Measurements from ENCODE around the gene DENND1A. TPM values are rescaled to one million over a fixed set of nuclear protein-coding genes. Genes with fewer than 3 reads are reported as not detected.
A peak's percentile ranks its signal among the peaks of the same experiment; 100 is the strongest.

Gene DENND1A
- total RNA-seq, 1 donor from 2014 or later = 13.9 TPM

DNA sequence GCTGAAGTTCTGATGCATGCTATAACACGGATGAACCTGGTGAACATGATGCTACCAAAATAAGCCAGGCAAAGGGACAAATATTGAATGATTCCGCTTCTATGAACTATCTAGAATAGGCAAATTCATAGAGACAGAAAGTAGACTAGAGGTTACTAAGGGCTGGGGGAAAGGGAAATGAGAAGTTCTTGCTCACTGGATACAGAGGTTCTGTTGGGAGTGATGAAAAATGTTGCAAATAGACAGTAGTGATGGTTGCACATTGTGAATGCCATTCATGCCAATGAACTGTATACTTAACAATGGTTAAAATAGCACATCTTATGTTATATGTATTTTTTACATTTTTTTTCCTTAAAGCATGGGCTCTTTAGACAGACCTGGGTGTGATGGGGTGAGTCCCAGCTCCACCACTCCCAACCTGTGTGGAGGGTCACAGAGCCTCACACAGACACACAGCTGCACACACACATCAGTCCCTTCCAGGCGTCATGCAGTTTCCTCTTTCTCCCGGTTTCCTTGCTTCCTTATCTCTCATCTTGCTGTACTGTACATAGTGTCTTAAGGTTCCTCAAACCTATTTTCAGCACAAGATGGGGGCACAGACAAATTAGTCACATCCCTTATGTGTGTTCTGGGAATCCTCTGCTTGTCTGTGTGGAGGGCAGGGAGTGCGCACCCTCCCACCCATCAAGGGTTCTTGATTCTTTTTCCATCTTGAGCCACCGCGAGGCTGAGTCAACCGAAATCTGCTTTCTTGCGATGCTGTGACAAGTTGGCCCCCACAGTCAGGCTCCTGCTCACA lies 381.0 kb downstream of the DENND1A start:
- peaks cover 2% of the 10 kb centered on the region for H3K9me3 Mint-ChIP-seq (ENCODE audit: unreplicated experiment)
- TF ChIP-seq, protein P1, sequence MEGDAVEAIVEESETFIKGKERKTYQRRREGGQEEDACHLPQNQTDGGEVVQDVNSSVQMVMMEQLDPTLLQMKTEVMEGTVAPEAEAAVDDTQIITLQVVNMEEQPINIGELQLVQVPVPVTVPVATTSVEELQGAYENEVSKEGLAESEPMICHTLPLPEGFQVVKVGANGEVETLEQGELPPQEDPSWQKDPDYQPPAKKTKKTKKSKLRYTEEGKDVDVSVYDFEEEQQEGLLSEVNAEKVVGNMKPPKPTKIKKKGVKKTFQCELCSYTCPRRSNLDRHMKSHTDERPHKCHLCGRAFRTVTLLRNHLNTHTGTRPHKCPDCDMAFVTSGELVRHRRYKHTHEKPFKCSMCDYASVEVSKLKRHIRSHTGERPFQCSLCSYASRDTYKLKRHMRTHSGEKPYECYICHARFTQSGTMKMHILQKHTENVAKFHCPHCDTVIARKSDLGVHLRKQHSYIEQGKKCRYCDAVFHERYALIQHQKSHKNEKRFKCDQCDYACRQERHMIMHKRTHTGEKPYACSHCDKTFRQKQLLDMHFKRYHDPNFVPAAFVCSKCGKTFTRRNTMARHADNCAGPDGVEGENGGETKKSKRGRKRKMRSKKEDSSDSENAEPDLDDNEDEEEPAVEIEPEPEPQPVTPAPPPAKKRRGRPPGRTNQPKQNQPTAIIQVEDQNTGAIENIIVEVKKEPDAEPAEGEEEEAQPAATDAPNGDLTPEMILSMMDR (IDR thresholded peaks at IDR 0.05; ENCODE audit: partially characterized antibody, unreplicated experiment) = no peak
- H3K4me1 Mint-ChIP-seq (ENCODE audit: low read depth, unreplicated experiment) = peaks cover 17% of the 10 kb centered on the region
- no peak for DNase-seq
- H3K4me3 Mint-ChIP-seq (ENCODE audit: unreplicated experiment) = no peak overlapping the region
- peaks cover 3% of the 10 kb centered on the region for H3K27me3 Mint-ChIP-seq (ENCODE audit: unreplicated experiment)
- H3K27ac Mint-ChIP-seq (ENCODE audit: unreplicated experiment) = no peak overlapping the region
- H3K36me3 Mint-ChIP-seq (ENCODE audit: unreplicated experiment) = no peaks in the 10 kb centered on the region

DNA sequence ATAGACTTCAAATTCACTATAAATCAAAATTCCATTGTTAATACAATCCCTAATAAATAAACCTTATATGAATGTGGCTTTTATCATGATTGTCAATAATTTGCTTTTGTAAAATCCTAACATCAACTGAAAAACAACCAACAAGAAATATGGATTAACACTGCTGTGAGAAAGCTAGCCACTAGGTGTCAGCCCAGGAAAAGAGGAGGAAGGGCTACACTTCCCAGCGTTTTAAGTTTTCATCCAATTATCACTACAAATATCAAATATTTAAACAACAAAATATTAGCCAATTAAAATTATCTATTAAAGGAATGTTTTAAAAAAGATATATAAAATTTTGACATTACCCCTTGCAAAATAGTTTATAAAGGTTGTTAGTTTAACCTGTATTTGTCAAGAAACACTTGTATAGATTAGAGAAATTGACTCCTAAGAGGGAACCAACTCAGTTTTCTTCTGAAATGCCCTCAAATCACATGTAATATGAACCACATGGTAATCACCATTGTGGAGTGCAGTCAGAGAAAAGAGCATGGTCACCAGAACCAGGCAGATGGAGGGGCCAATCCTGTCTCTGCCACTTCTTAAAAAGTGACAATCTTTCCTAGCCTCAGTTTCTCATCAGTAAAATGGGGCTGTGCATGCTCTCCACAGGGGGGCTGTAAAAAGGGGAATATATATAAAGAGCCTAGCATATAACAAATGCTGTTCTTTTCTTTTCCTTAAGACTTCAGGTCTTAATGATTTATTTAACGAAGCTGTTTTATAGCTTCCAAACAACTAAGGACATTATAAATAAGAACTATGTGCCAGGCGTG lies 385.7 kb downstream of the DENND1A start:
- no peaks in the 10 kb centered on the region for H3K9me3 Mint-ChIP-seq (ENCODE audit: unreplicated experiment)
- DNase-seq = no peak

DNA sequence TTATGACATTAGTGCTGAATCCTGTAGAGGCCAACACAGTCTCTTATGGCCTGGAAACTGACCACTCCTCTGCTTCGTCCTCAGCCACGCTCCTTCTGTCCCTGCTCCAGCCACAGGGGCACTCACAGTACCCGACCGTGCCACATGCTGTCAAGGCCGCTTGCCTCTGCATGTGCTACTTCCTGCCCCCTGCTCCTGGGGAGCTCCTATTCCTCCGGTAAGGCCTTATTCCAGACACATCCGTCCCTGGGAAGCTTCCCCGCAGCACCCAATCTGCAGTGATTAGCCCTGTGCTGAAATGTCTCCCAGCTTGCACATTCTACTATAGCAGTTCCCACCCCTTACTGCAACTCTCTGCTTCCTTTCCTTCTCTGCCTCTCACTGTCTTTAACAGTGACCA lies 386.4 kb downstream of the DENND1A start:
- Mint-ChIP-seq H3K4me3 (ENCODE audit: unreplicated experiment) (no peak overlapping the region), H3K27me3 (ENCODE audit: unreplicated experiment) (peaks cover 3% of the 10 kb centered on the region), H3K4me1 (ENCODE audit: low read depth, unreplicated experiment) (no peaks in the 10 kb centered on the region), H3K9me3 (ENCODE audit: unreplicated experiment) (no peaks in the 10 kb centered on the region), H3K36me3 (ENCODE audit: unreplicated experiment) (no peaks in the 10 kb centered on the region), H3K27ac (ENCODE audit: unreplicated experiment) (no peak overlapping the region)
- TF ChIP-seq, protein P1 (IDR thresholded peaks at IDR 0.05; ENCODE audit: partially characterized antibody, unreplicated experiment) = no peak
- no peak for DNase-seq

More for the DNA sequence above, 385.7 kb downstream of the DENND1A start:
- Mint-ChIP-seq H3K27ac (ENCODE audit: unreplicated experiment) (no peak overlapping the region), H3K4me3 (ENCODE audit: unreplicated experiment) (no peak overlapping the region), H3K4me1 (ENCODE audit: low read depth, unreplicated experiment) (no peaks in the 10 kb centered on the region), H3K27me3 (ENCODE audit: unreplicated experiment) (peaks cover 3% of the 10 kb centered on the region), H3K36me3 (ENCODE audit: unreplicated experiment) (no peaks in the 10 kb centered on the region)
- TF ChIP-seq, protein P1 (IDR thresholded peaks at IDR 0.05; ENCODE audit: partially characterized antibody, unreplicated experiment) = peak; percentile 81

DNA sequence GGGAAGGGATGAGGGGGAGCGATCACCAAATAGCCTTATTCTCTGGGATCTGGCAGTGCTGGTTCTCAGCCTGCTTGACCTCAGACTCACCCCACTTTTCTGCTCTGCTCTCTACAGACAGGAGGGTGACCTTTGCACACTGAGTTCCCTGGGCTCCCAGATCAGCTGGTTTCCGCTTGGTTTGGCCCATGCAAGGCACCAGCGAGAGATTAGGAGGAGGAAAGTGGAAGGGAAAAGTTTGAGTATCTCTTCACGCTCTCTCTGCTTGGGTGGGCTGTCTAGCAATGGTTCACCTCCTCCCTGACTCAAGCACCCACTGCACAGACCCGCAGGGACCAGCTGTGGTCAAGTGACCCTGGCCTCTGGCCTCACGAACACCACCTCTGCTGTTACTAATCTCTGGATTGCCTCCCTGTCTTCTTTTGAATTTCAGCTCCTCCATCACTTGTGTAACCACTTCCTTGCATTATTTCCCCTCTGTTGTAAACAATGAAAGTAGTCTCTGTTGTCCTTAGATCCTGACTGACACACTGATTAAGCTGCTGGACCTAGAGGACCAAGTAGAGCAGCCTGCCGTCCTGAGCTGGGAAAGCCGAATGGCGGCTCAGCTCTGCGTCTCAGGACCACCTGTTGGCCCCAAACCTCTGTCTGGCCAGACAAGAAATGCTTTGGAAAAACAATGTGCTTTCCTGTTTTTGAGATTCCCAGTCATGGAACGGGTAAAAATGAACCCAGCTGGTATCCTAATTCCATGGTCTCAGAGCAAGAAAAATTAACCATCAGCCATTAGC lies 387.3 kb downstream of the DENND1A start:
- Mint-ChIP-seq H3K9me3 (ENCODE audit: unreplicated experiment) (no peaks in the 10 kb centered on the region), H3K4me3 (ENCODE audit: unreplicated experiment) (no peak overlapping the region), H3K36me3 (ENCODE audit: unreplicated experiment) (no peaks in the 10 kb centered on the region)

More for the DNA sequence above, 387.3 kb downstream of the DENND1A start:
- DNase-seq = no peak
- no peaks in the 10 kb centered on the region for H3K4me1 Mint-ChIP-seq (ENCODE audit: low read depth, unreplicated experiment)
- H3K27ac Mint-ChIP-seq (ENCODE audit: unreplicated experiment) = no peak overlapping the region
- TF ChIP-seq, protein P1 (IDR thresholded peaks at IDR 0.05; ENCODE audit: partially characterized antibody, unreplicated experiment) = no peak
- peaks cover 3% of the 10 kb centered on the region for H3K27me3 Mint-ChIP-seq (ENCODE audit: unreplicated experiment)

All from glutamatergic neuron (in vitro differentiated cells).